HEK293 (cell line): ENCODE measurements around the gene LDLR.
A peak's percentile ranks its signal among the peaks of the same experiment; 100 is the strongest.

Source experiments
- CTCF ChIA-PET: fragments of 350-600 bp; formaldehyde crosslinking; extraction: SDS; loops from one replicate; lab custom pipeline; 2021; ENCODE audit warnings: antibody characterized with exemption; lab: Yijun Ruan, JAX
- POLR2A ChIA-PET: fragments of 300-600 bp; formaldehyde crosslinking; extraction: SDS; loops from one replicate; lab custom pipeline; 2020; ENCODE audit warnings: antibody characterized with exemption, inconsistent platforms; lab: Yijun Ruan, JAX
- H3K27ac ChIP-seq: fragments of 200-500 bp; sonication (Bioruptor generic); 2 replicates; pipeline ENCODE4 v1.5.1; 2014; ENCODE audit warnings: low read depth, low read length, control low read depth, inconsistent platforms; ENCODE audit errors: extremely low read depth
- H3K36me3 ChIP-seq, 2 experiments: fragments of 200-500 bp in 1 of 2; sonication (Bioruptor generic) in 1 of 2; 1 replicate in 1 of 2; 2 replicates in 1 of 2; pipeline ENCODE4 v1.5.1; 2014 to 2017; ENCODE audit warnings: inconsistent platforms in 2 of 2, low read length in 2 of 2; ENCODE audit not compliant: control insufficient read depth in 2 of 2, insufficient read depth in 1 of 2
- H3K4me1 ChIP-seq: fragments of 200-500 bp; sonication (Bioruptor generic); 2 replicates; pipeline ENCODE4 v1.5.1; 2014; ENCODE audit warnings: mild to moderate bottlenecking, low read length, inconsistent platforms; ENCODE audit not compliant: control insufficient read depth, insufficient read depth
- H3K4me3 ChIP-seq: 2 replicates; pipeline ENCODE4 v1.5.1; 2011; ENCODE audit warnings: low read depth, mild to moderate bottlenecking, control low read depth, low read length, moderate library complexity
- H3K9me3 ChIP-seq: fragments of 200-500 bp; sonication (Bioruptor generic); 2 replicates; pipeline ENCODE4 v1.5.1; 2014; ENCODE audit warnings: low read depth, low read length, inconsistent platforms; ENCODE audit not compliant: control insufficient read depth, insufficient read depth
- GLIS1 ChIP-seq: fragments of 450-650 bp; formaldehyde crosslinking; IDR thresholded peaks from 2 replicates; pipeline ENCODE4 v1.5.1; 2016; ENCODE audit warnings: missing biosample characterization, missing genetic modification characterization
- KLF8 ChIP-seq: fragments of 450-650 bp; formaldehyde crosslinking; IDR thresholded peaks from 2 replicates; pipeline ENCODE4 v1.5.1; 2016; ENCODE audit warnings: missing biosample characterization, missing genetic modification characterization
- OSR2 ChIP-seq: fragments of 450-650 bp; formaldehyde crosslinking; IDR thresholded peaks from 2 replicates; pipeline ENCODE4 v1.5.1; 2016; ENCODE audit warnings: missing biosample characterization, missing genetic modification characterization
- SALL2 ChIP-seq: fragments of 450-650 bp; formaldehyde crosslinking; IDR thresholded peaks from 2 replicates; pipeline ENCODE4 v1.5.0; 2017; ENCODE audit warnings: missing biosample characterization, mild to moderate bottlenecking, missing genetic modification characterization, borderline replicate concordance
- SP2 ChIP-seq: fragments of 450-650 bp; formaldehyde crosslinking; IDR thresholded peaks from 2 replicates; pipeline ENCODE4 v1.5.1; 2016; ENCODE audit warnings: missing biosample characterization, missing genetic modification characterization
- SP7 ChIP-seq: fragments of 450-650 bp; formaldehyde crosslinking; IDR thresholded peaks from 2 replicates; pipeline ENCODE4 v1.5.1; 2016; ENCODE audit warnings: missing biosample characterization, missing genetic modification characterization
- ZNF174 ChIP-seq: fragments of 450-650 bp; formaldehyde crosslinking; IDR thresholded peaks from 2 replicates; pipeline ENCODE4 v1.5.0; 2017; ENCODE audit warnings: missing biosample characterization, mild to moderate bottlenecking, missing genetic modification characterization
- ZNF239 ChIP-seq: fragments of 450-650 bp; formaldehyde crosslinking; IDR thresholded peaks from 2 replicates; pipeline ENCODE4 v1.5.1; 2016; ENCODE audit warnings: missing biosample characterization, missing genetic modification characterization
- ZNF24 ChIP-seq: fragments of 450-650 bp; formaldehyde crosslinking; IDR thresholded peaks from 2 replicates; pipeline ENCODE4 v1.5.1; 2016; ENCODE audit warnings: missing biosample characterization, missing genetic modification characterization
- ZNF274 ChIP-seq, 2 experiments: fragments of 200-500 bp in 1 of 2; fragments of 450-650 bp in 1 of 2; sonication (Bioruptor generic) in 1 of 2; formaldehyde crosslinking in 1 of 2; IDR thresholded peaks; 2 replicates each; pipeline versions ENCODE4 v1.5.1 to v1.6.1; 2014 to 2016; ENCODE audit warnings: borderline replicate concordance in 1 of 2, inconsistent platforms in 1 of 2, low read length in 1 of 2, missing biosample characterization in 1 of 2, missing genetic modification characterization in 1 of 2
- ZNF37A ChIP-seq: fragments of 450-650 bp; IDR thresholded peaks from 2 replicates; pipeline ENCODE4 v1.5.1; 2018; ENCODE audit warnings: missing biosample characterization, missing genetic modification characterization
- ZNF530 ChIP-seq: fragments of 450-650 bp; formaldehyde crosslinking; IDR thresholded peaks from 2 replicates; pipeline ENCODE4 v1.5.1; 2016; ENCODE audit warnings: low read depth, missing biosample characterization, missing genetic modification characterization
- ZNF585B ChIP-seq: fragments of 450-650 bp; formaldehyde crosslinking; IDR thresholded peaks from 2 replicates; pipeline ENCODE4 v1.5.1; 2016; ENCODE audit warnings: missing biosample characterization, missing genetic modification characterization
- ZNF600 ChIP-seq: fragments of 450-650 bp; formaldehyde crosslinking; IDR thresholded peaks from 2 replicates; pipeline ENCODE4 v1.5.1; 2016; ENCODE audit warnings: missing biosample characterization, missing genetic modification characterization
- ZNF623 ChIP-seq: fragments of 450-650 bp; formaldehyde crosslinking; IDR thresholded peaks from 2 replicates; pipeline ENCODE4 v1.5.1; 2016; ENCODE audit warnings: missing biosample characterization, missing genetic modification characterization
- ZNF626 ChIP-seq: fragments of 450-650 bp; sonication (Bioruptor Pico); formaldehyde crosslinking; IDR thresholded peaks from 2 replicates; pipeline ENCODE4 v1.5.1; 2018; ENCODE audit warnings: missing biosample characterization, missing genetic modification characterization, inconsistent platforms
- ZNF658 ChIP-seq: fragments of 450-650 bp; formaldehyde crosslinking; IDR thresholded peaks from 2 replicates; pipeline ENCODE4; 2016; ENCODE audit warnings: missing biosample characterization, missing genetic modification characterization
- ZNF76 ChIP-seq: fragments of 450-650 bp; formaldehyde crosslinking; IDR thresholded peaks from 2 replicates; pipeline ENCODE4; 2016; ENCODE audit warnings: low read depth, missing biosample characterization, missing genetic modification characterization, borderline replicate concordance
- TF ChIP-seq, protein P1 (sequence below): fragments of 450-650 bp; formaldehyde crosslinking; IDR thresholded peaks from 2 replicates; pipeline ENCODE4 v1.5.1; 2017; ENCODE audit warnings: missing biosample characterization, mild to moderate bottlenecking, missing genetic modification characterization, moderate library complexity
- TF ChIP-seq, protein P2 (sequence below): fragments of 450-650 bp; formaldehyde crosslinking; IDR thresholded peaks from 2 replicates; pipeline ENCODE4 v1.5.1; 2016; ENCODE audit warnings: missing biosample characterization, missing genetic modification characterization
- TF ChIP-seq, protein P3 (sequence below): fragments of 450-650 bp; formaldehyde crosslinking; IDR thresholded peaks from 2 replicates; pipeline ENCODE4 v1.5.1; 2016; ENCODE audit warnings: missing biosample characterization, missing genetic modification characterization
- TF ChIP-seq, protein P4 (sequence below): fragments of 450-650 bp; IDR thresholded peaks from 2 replicates; pipeline ENCODE4 v1.5.1; 2018; ENCODE audit warnings: missing biosample characterization, missing genetic modification characterization
- TF ChIP-seq, protein P5 (sequence below): fragments of 450-650 bp; formaldehyde crosslinking; IDR thresholded peaks from 2 replicates; pipeline ENCODE4 v1.5.1; 2017; ENCODE audit warnings: missing biosample characterization, missing genetic modification characterization
- TF ChIP-seq, protein P6 (sequence below): fragments of 450-650 bp; formaldehyde crosslinking; IDR thresholded peaks from 2 replicates; pipeline ENCODE4 v1.5.1; 2016; ENCODE audit warnings: missing biosample characterization, missing genetic modification characterization, low read depth
- TF ChIP-seq, protein P7 (sequence below): fragments of 450-650 bp; formaldehyde crosslinking; IDR thresholded peaks from 2 replicates; pipeline ENCODE4 v1.5.1; 2016; ENCODE audit warnings: missing biosample characterization, missing genetic modification characterization

The LDLR gene

DNA sequence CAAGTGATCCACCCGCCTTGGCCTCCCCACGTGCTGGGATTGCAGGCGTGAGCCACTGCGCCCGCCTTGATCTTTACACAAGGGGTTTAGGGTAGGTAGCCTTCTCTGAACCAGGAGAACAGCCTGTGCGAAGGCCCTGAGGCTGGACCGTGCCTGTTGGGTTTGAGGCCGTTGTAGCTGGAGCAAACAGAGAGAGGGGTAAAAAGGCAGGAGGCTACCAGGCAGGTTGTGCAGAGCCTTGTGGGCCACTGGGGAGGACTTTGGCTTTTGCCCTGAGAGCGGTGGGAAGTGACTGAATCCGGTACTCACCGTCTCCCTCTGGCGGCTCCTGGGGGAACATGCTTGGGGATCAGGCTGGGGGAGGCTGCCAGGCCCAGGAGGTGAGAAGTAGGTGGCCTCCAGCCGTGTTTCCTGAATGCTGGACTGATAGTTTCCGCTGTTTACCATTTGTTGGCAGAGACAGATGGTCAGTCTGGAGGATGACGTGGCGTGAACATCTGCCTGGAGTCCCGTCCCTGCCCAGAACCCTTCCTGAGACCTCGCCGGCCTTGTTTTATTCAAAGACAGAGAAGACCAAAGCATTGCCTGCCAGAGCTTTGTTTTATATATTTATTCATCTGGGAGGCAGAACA is 41.7 kb downstream of the LDLR start:
- ChIA-PET CTCF (interaction anchor here (0.5 to 3.7 kb wide), 11 partner anchors 10 to 102 kb away, joined by 3 to 21 read pairs (median 4); no protein-coding TSS in a partner anchor), POLR2A (no interaction called here)
- Histone ChIP-seq H3K4me3 (no peak overlapping the region), H3K36me3 (peaks cover 18 to 59% of the 10 kb centered on the region in 2 experiments), H3K9me3 (no peaks in the 10 kb centered on the region), H3K4me1 (no peaks in the 10 kb centered on the region), H3K27ac (no peak overlapping the region)
- TF ChIP-seq ZNF76 (tag by site-specific recombination), result peak; percentile 60; the same call in 1 of the 2 replicates
- TF ChIP-seq, protein P1, sequence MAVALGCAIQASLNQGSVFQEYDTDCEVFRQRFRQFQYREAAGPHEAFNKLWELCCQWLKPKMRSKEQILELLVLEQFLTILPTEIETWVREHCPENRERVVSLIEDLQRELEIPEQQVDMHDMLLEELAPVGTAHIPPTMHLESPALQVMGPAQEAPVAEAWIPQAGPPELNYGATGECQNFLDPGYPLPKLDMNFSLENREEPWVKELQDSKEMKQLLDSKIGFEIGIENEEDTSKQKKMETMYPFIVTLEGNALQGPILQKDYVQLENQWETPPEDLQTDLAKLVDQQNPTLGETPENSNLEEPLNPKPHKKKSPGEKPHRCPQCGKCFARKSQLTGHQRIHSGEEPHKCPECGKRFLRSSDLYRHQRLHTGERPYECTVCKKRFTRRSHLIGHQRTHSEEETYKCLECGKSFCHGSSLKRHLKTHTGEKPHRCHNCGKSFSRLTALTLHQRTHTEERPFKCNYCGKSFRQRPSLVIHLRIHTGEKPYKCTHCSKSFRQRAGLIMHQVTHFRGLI (tag by site-specific recombination), result no peak
- TF ChIP-seq ZNF585B, result no peak
- TF ChIP-seq, protein P2, sequence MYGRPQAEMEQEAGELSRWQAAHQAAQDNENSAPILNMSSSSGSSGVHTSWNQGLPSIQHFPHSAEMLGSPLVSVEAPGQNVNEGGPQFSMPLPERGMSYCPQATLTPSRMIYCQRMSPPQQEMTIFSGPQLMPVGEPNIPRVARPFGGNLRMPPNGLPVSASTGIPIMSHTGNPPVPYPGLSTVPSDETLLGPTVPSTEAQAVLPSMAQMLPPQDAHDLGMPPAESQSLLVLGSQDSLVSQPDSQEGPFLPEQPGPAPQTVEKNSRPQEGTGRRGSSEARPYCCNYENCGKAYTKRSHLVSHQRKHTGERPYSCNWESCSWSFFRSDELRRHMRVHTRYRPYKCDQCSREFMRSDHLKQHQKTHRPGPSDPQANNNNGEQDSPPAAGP (tag by site-specific recombination), result peak; percentile 60; the same call in 1 of the 2 replicates
- 0 out of 2 replicates have a peak, but pooled peaks have one; percentile 16 for TF ChIP-seq SP7 (tag by site-specific recombination)
- peak; percentile 78 for TF ChIP-seq GLIS1
- no peak for TF ChIP-seq ZNF174 (tag by site-specific recombination)
- TF ChIP-seq ZNF626 (tag by site-specific recombination), result no peak
- TF ChIP-seq, protein P3, sequence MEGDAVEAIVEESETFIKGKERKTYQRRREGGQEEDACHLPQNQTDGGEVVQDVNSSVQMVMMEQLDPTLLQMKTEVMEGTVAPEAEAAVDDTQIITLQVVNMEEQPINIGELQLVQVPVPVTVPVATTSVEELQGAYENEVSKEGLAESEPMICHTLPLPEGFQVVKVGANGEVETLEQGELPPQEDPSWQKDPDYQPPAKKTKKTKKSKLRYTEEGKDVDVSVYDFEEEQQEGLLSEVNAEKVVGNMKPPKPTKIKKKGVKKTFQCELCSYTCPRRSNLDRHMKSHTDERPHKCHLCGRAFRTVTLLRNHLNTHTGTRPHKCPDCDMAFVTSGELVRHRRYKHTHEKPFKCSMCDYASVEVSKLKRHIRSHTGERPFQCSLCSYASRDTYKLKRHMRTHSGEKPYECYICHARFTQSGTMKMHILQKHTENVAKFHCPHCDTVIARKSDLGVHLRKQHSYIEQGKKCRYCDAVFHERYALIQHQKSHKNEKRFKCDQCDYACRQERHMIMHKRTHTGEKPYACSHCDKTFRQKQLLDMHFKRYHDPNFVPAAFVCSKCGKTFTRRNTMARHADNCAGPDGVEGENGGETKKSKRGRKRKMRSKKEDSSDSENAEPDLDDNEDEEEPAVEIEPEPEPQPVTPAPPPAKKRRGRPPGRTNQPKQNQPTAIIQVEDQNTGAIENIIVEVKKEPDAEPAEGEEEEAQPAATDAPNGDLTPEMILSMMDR (tag by site-specific recombination), result peak; percentile 83
- TF ChIP-seq ZNF623, result peak; percentile 84
- TF ChIP-seq SALL2 (tag by site-specific recombination), result no peak
- TF ChIP-seq ZNF600 (tag by site-specific recombination), result peak; percentile 34; the same call in 1 of the 2 replicates
- no peak for TF ChIP-seq OSR2 (tag by site-specific recombination)
- no peak for TF ChIP-seq SP2 (tag by site-specific recombination)
- TF ChIP-seq ZNF658 (tag by site-specific recombination), result no peak
- TF ChIP-seq ZNF37A (tag by site-specific recombination), result no peak
- 0 out of 2 replicates have a peak, but pooled peaks have one; percentile 25 for TF ChIP-seq ZNF239 (tag by site-specific recombination)
- TF ChIP-seq, protein P4, sequence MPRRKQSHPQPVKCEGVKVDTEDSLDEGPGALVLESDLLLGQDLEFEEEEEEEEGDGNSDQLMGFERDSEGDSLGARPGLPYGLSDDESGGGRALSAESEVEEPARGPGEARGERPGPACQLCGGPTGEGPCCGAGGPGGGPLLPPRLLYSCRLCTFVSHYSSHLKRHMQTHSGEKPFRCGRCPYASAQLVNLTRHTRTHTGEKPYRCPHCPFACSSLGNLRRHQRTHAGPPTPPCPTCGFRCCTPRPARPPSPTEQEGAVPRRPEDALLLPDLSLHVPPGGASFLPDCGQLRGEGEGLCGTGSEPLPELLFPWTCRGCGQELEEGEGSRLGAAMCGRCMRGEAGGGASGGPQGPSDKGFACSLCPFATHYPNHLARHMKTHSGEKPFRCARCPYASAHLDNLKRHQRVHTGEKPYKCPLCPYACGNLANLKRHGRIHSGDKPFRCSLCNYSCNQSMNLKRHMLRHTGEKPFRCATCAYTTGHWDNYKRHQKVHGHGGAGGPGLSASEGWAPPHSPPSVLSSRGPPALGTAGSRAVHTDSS (tag by site-specific recombination), result no peak
- no peak for TF ChIP-seq KLF8 (tag by site-specific recombination)
- TF ChIP-seq, protein P5, sequence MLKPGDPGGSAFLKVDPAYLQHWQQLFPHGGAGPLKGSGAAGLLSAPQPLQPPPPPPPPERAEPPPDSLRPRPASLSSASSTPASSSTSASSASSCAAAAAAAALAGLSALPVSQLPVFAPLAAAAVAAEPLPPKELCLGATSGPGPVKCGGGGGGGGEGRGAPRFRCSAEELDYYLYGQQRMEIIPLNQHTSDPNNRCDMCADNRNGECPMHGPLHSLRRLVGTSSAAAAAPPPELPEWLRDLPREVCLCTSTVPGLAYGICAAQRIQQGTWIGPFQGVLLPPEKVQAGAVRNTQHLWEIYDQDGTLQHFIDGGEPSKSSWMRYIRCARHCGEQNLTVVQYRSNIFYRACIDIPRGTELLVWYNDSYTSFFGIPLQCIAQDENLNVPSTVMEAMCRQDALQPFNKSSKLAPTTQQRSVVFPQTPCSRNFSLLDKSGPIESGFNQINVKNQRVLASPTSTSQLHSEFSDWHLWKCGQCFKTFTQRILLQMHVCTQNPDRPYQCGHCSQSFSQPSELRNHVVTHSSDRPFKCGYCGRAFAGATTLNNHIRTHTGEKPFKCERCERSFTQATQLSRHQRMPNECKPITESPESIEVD (tag by site-specific recombination), result no peak
- TF ChIP-seq, protein P6, sequence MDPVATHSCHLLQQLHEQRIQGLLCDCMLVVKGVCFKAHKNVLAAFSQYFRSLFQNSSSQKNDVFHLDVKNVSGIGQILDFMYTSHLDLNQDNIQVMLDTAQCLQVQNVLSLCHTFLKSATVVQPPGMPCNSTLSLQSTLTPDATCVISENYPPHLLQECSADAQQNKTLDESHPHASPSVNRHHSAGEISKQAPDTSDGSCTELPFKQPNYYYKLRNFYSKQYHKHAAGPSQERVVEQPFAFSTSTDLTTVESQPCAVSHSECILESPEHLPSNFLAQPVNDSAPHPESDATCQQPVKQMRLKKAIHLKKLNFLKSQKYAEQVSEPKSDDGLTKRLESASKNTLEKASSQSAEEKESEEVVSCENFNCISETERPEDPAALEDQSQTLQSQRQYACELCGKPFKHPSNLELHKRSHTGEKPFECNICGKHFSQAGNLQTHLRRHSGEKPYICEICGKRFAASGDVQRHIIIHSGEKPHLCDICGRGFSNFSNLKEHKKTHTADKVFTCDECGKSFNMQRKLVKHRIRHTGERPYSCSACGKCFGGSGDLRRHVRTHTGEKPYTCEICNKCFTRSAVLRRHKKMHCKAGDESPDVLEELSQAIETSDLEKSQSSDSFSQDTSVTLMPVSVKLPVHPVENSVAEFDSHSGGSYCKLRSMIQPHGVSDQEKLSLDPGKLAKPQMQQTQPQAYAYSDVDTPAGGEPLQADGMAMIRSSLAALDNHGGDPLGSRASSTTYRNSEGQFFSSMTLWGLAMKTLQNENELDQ, result no peak
- TF ChIP-seq ZNF274 (IDR thresholded peaks at IDR 0.05; ENCODE audit: low read length), result no peak
- no peak for TF ChIP-seq ZNF274 (tag by site-specific recombination; IDR thresholded peaks at IDR 0.05; ENCODE audit: borderline replicate concordance)
- TF ChIP-seq ZNF24 (tag by site-specific recombination), result no peak
- no peak for TF ChIP-seq ZNF530
- TF ChIP-seq, protein P7, sequence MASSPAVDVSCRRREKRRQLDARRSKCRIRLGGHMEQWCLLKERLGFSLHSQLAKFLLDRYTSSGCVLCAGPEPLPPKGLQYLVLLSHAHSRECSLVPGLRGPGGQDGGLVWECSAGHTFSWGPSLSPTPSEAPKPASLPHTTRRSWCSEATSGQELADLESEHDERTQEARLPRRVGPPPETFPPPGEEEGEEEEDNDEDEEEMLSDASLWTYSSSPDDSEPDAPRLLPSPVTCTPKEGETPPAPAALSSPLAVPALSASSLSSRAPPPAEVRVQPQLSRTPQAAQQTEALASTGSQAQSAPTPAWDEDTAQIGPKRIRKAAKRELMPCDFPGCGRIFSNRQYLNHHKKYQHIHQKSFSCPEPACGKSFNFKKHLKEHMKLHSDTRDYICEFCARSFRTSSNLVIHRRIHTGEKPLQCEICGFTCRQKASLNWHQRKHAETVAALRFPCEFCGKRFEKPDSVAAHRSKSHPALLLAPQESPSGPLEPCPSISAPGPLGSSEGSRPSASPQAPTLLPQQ, result no peak
